ENCODE measurements around the gene COL4A3.

COL4A3 gene

DNA sequence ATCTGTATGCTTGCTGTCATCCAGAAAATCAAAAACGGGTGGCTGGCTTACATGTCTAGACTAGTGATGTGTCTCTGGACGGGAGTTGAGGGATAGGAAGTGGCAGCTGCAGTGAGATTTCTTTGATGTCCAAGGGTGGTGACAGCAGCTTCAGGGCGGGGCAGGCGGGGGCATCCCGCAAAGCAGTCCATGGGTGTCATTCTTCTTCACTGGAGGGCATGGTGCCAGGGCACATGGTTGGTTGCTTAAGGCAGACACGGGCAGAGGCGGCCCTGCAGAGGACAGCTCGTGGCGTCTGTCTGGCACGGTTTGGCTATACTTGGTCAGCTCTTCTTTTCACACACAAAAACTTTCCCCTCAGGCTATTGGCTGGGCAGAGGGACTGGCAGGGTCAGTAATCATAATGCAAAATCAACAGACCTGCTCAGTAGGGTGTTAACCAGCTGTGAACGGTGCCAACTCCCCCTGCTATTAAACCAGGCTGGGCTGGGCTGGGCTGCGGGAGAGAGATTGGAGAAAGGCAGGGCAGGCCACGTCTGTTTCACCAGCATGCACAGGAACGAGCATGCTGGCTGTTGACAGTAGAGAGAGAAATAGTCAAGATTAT is 63.7 kb downstream of the COL4A3 start:
- DNase-seq (no peak), ATAC-seq (ENCODE audit: insufficient read depth, low read depth) (no peak)
- Histone ChIP-seq H3K79me2 (ENCODE audit: insufficient read depth, low read length) (no peaks in the 10 kb centered on the region), H2AFZ (ENCODE audit: low read depth, low read length) (no peak overlapping the region), H3K9me3 (ENCODE audit: insufficient read depth, low read length, severe bottlenecking) (no peaks in the 10 kb centered on the region), H3K4me2 (ENCODE audit: insufficient read depth, low read length) (no peak overlapping the region), H3K4me1 (ENCODE audit: insufficient read depth, low read length) (no peaks in the 10 kb centered on the region), H4K20me1 (ENCODE audit: insufficient read depth, low read length) (no peaks in the 10 kb centered on the region), H3K27me3 (ENCODE audit: insufficient read depth, low read length, poor library complexity) (peaks cover 2% of the 10 kb centered on the region), H3K36me3 (ENCODE audit: insufficient read depth, low read length) (no peaks in the 10 kb centered on the region), H3K27ac (ENCODE audit: low read length) (no peak overlapping the region), H3K4me3 (ENCODE audit: low read depth in 1 of 2, low read length in 2 of 2) (no peak overlapping the region), H3K9ac (ENCODE audit: low read depth, low read length) (no peak overlapping the region)
- no peak for TF ChIP-seq EZH2 (IDR thresholded peaks at IDR 0.05; ENCODE audit: borderline replicate concordance, low read depth, low read length, severe bottlenecking)
- TF ChIP-seq, protein P1, sequence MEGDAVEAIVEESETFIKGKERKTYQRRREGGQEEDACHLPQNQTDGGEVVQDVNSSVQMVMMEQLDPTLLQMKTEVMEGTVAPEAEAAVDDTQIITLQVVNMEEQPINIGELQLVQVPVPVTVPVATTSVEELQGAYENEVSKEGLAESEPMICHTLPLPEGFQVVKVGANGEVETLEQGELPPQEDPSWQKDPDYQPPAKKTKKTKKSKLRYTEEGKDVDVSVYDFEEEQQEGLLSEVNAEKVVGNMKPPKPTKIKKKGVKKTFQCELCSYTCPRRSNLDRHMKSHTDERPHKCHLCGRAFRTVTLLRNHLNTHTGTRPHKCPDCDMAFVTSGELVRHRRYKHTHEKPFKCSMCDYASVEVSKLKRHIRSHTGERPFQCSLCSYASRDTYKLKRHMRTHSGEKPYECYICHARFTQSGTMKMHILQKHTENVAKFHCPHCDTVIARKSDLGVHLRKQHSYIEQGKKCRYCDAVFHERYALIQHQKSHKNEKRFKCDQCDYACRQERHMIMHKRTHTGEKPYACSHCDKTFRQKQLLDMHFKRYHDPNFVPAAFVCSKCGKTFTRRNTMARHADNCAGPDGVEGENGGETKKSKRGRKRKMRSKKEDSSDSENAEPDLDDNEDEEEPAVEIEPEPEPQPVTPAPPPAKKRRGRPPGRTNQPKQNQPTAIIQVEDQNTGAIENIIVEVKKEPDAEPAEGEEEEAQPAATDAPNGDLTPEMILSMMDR (IDR thresholded peaks at IDR 0.05; ENCODE audit: borderline replicate concordance, extremely low read depth, low read length, poor library complexity, severe bottlenecking): no peak

DNA sequence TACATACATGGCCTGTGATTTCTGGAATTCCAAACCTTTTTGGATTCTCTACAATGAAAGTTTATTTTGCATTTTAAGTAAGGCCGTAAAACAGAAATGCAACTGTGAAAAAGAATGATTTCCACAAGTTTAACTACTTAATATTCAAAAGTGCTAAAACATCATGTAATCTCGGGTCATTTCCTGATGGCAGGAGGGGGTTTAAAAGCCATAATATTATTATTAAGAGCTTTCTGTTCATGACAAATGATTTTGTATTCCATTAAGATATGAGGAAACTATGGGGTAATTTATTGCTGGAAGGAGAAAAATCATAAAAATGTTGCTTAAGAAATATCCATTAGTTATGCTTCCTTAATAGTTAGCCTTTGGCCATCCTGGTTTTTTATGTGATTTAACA is 65.7 kb downstream of the COL4A3 start:
- Histone ChIP-seq H3K27me3 (ENCODE audit: insufficient read depth, low read length, poor library complexity) (peaks cover 2% of the 10 kb centered on the region), H3K27ac (ENCODE audit: low read length) (no peak overlapping the region), H4K20me1 (ENCODE audit: insufficient read depth, low read length) (no peaks in the 10 kb centered on the region), H3K9ac (ENCODE audit: low read depth, low read length) (no peak overlapping the region), H2AFZ (ENCODE audit: low read depth, low read length) (no peak overlapping the region), H3K79me2 (ENCODE audit: insufficient read depth, low read length) (no peaks in the 10 kb centered on the region), H3K36me3 (ENCODE audit: insufficient read depth, low read length) (no peaks in the 10 kb centered on the region), H3K4me1 (ENCODE audit: insufficient read depth, low read length) (no peaks in the 10 kb centered on the region), H3K4me2 (ENCODE audit: insufficient read depth, low read length) (no peak overlapping the region), H3K4me3 (ENCODE audit: low read depth in 1 of 2, low read length in 2 of 2) (no peak overlapping the region), H3K9me3 (ENCODE audit: insufficient read depth, low read length, severe bottlenecking) (no peaks in the 10 kb centered on the region)
- ATAC-seq (ENCODE audit: insufficient read depth, low read depth) (no peak), DNase-seq (no peak)
- TF ChIP-seq EZH2 (IDR thresholded peaks at IDR 0.05; ENCODE audit: borderline replicate concordance, low read depth, low read length, severe bottlenecking): no peak
- TF ChIP-seq, protein P1 (IDR thresholded peaks at IDR 0.05; ENCODE audit: borderline replicate concordance, extremely low read depth, low read length, poor library complexity, severe bottlenecking): no peak

DNA sequence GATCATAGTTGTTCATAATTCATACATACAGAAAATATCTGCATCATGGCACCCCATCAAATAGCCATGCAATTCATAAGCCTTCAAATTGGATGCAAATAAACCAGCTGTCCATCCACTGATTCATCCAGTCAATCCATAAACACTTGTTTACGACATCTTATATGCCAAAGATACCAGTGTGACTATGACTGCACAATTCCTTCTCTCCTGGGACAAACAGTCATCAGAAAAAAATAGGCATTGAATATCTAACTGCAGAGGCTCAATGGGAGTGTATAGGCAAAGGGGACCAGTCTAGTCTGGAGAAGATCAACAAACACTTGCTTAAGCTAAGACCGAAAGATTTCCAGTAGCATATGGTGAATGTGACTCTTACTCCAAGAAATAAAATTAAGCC is 70.0 kb downstream of the COL4A3 start:
- Histone ChIP-seq H3K79me2 (ENCODE audit: insufficient read depth, low read length) (no peaks in the 10 kb centered on the region), H3K27me3 (ENCODE audit: insufficient read depth, low read length, poor library complexity) (no peaks in the 10 kb centered on the region), H3K9ac (ENCODE audit: low read depth, low read length) (no peak overlapping the region), H3K4me1 (ENCODE audit: insufficient read depth, low read length) (no peaks in the 10 kb centered on the region), H3K9me3 (ENCODE audit: insufficient read depth, low read length, severe bottlenecking) (no peaks in the 10 kb centered on the region), H3K4me2 (ENCODE audit: insufficient read depth, low read length) (no peak overlapping the region), H3K4me3 (ENCODE audit: low read depth in 1 of 2, low read length in 2 of 2) (no peak overlapping the region), H4K20me1 (ENCODE audit: insufficient read depth, low read length) (no peaks in the 10 kb centered on the region), H3K27ac (ENCODE audit: low read length) (no peak overlapping the region), H2AFZ (ENCODE audit: low read depth, low read length) (no peak overlapping the region), H3K36me3 (ENCODE audit: insufficient read depth, low read length) (no peaks in the 10 kb centered on the region)
- no peak for TF ChIP-seq EZH2 (IDR thresholded peaks at IDR 0.05; ENCODE audit: borderline replicate concordance, low read depth, low read length, severe bottlenecking)
- TF ChIP-seq, protein P1 (IDR thresholded peaks at IDR 0.05; ENCODE audit: borderline replicate concordance, extremely low read depth, low read length, poor library complexity, severe bottlenecking): no peak
- DNase-seq (no peak), ATAC-seq (ENCODE audit: insufficient read depth, low read depth) (no peak)

All from DND-41 (cell line).